ENCODE results near the gene PMPCA. TPM values are rescaled to one million over a fixed set of nuclear protein-coding genes. Genes with fewer than 3 reads are reported as not detected.

PMPCA gene
- total RNA-seq, 1 experiment from 2014 or later = 58.4 TPM

GRCh38 chr9:136465500-136466154 is 55.2 kb downstream of the PMPCA start:
- H3K9me3 ChIP-seq (replicated peaks) = no peaks in the 10 kb centered on the region
- no peak overlapping the region for H3K4me3 ChIP-seq
- DNase-seq (ENCODE audit: low read depth in 1 of 2, low spot score in 2 of 2) = no peak
- no peaks in the 10 kb centered on the region for H3K27me3 ChIP-seq (replicated peaks)
- H3K36me3 ChIP-seq = peaks cover 100% of the 10 kb centered on the region
- no peaks in the 10 kb centered on the region for H3K4me1 ChIP-seq (replicated peaks)
- H3K27ac ChIP-seq = no peak overlapping the region

DNA sequence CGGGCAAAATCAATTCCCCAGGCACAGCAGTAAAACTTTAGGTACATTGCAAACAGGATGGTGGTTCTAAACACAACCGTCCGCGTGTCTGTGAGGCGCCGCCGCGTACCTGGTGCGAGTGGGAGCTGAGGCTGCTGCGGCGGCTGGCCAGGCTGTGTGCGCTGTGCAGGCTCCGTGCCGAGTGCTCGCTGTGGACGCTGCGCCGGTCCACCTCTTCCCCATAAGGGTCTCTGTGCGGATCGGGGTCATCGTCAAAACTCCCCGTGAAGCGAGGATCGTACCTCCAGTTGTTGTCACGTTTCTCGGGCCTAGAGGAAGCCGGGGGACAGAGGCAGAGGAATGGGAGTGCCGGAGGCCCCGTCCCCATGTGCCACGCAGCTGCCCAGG is 55.7 kb downstream of the PMPCA start:
- Histone ChIP-seq H3K27me3 (replicated peaks) (no peaks in the 10 kb centered on the region), H3K27ac (no peak overlapping the region), H3K36me3 (peaks cover 100% of the 10 kb centered on the region), H3K9me3 (replicated peaks) (no peaks in the 10 kb centered on the region), H3K4me1 (replicated peaks) (no peaks in the 10 kb centered on the region), H3K4me3 (no peak overlapping the region)
- DNase-seq (ENCODE audit: low read depth in 1 of 2, low spot score in 2 of 2) = no peak

- peaks cover 100% of the 10 kb centered on the region for H3K36me3 ChIP-seq
- no peak for DNase-seq (ENCODE audit: low read depth in 1 of 2, low spot score in 2 of 2)
Measured at GRCh38 chr9:136467766-136468165, 57.3 kb downstream of the PMPCA start.

DNA sequence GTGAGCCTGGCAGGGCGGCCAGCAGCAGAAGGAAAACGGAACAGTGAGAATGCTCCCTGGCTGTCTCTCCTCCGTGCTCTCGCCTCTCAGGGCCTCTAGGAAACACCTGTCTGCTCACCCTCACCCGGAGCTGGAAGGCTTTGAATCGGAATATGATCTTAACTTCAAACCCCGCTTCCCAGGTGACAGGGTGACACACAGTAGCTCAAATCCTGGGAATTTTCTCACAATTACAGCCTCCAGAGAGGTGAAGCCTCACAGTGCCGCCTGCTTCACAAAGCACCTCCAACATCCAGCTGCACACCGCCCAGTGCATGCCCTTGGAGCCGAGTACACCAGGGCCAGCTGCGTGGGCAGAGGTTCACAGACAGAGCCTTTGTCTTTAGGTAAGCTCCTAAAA is 59.9 kb downstream of the PMPCA start:
- Histone ChIP-seq H3K36me3 (peaks cover 100% of the 10 kb centered on the region), H3K4me3 (no peak overlapping the region), H3K9me3 (replicated peaks) (no peaks in the 10 kb centered on the region), H3K27ac (no peak overlapping the region), H3K27me3 (replicated peaks) (no peaks in the 10 kb centered on the region), H3K4me1 (replicated peaks) (no peaks in the 10 kb centered on the region)
- no peak for DNase-seq (ENCODE audit: low read depth in 1 of 2, low spot score in 2 of 2)

More at GRCh38 chr9:136467766-136468165, 57.3 kb downstream of the PMPCA start:
- Histone ChIP-seq H3K9me3 (replicated peaks) (no peaks in the 10 kb centered on the region), H3K27me3 (replicated peaks) (no peaks in the 10 kb centered on the region), H3K4me1 (replicated peaks) (no peaks in the 10 kb centered on the region), H3K27ac (no peak overlapping the region), H3K4me3 (no peak overlapping the region)

- Histone ChIP-seq H3K36me3 (peaks cover 100% of the 10 kb centered on the region), H3K4me1 (replicated peaks) (no peaks in the 10 kb centered on the region), H3K4me3 (no peak overlapping the region), H3K27me3 (replicated peaks) (no peaks in the 10 kb centered on the region), H3K27ac (no peak overlapping the region), H3K9me3 (replicated peaks) (no peaks in the 10 kb centered on the region)
- no peak for DNase-seq (ENCODE audit: low read depth in 1 of 2, low spot score in 2 of 2)
Measured at GRCh38 chr9:136470792-136471469, 60.5 kb downstream of the PMPCA start.

DNA sequence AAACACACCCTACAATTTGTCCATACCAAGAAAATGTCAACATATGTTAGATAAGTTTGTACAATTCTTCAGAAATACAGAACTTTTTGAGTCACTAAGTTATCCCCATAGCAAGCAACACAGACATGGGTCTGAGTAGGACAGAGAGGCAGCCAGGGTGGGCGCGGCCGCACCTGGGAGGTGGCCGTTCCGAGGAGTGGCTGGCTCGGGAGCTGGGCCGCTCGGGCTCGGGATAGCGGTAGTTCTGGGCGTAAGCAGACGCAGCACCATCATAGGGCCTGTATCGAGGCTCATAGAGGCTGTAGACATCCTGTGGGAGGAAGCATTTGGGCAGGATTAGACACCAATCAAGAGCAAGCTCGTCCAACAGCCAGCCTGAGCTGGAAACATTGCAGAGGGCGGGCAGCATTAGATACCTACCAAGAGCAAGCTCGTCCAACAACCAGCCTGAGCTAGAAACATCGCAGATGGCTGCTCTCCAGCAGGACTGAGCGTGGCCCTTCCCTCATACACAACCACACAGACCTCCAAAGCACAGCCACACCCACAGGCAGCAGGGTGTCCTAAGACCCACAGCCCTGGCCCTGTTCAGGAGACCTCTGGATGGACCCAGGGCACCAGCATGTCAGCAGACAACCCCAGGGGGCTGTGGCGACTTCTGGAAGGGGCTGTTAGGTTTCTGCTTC is 61.5 kb downstream of the PMPCA start:
- Histone ChIP-seq H3K36me3 (peaks cover 100% of the 10 kb centered on the region), H3K4me1 (replicated peaks) (no peaks in the 10 kb centered on the region), H3K4me3 (no peak overlapping the region)

GRCh38 chr9:136472640-136473353 is 62.3 kb downstream of the PMPCA start:
- no peaks in the 10 kb centered on the region for H3K9me3 ChIP-seq (replicated peaks)
- peaks cover 100% of the 10 kb centered on the region for H3K36me3 ChIP-seq
- no peak overlapping the region for H3K4me3 ChIP-seq
- DNase-seq (ENCODE audit: low read depth in 1 of 2, low spot score in 2 of 2) = no peak
- no peaks in the 10 kb centered on the region for H3K4me1 ChIP-seq (replicated peaks)
- H3K27me3 ChIP-seq (replicated peaks) = no peaks in the 10 kb centered on the region
- no peak overlapping the region for H3K27ac ChIP-seq

More for the DNA sequence above, 61.5 kb downstream of the PMPCA start:
- H3K9me3 ChIP-seq (replicated peaks) = no peaks in the 10 kb centered on the region
- no peak for DNase-seq (ENCODE audit: low read depth in 1 of 2, low spot score in 2 of 2)
- H3K27ac ChIP-seq = no peak overlapping the region
- H3K27me3 ChIP-seq (replicated peaks) = no peaks in the 10 kb centered on the region

DNA sequence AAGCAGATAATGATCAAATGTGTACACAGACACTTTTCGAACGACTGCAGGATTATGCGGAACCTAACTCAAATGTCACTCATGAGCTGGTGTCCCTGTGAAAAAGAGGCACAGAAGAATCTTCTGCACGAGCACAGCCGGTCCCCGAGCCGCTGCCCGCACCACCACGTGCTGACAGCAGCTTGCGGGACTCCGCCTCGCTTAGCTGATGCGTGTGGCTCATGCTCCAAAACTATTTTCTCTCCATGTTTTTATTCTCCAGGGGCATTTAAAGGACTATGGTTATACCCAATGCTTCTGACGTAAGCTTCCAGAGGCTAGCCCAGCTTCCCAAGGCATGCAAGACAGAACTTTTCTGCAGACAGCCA is 62.9 kb downstream of the PMPCA start:
- DNase-seq (ENCODE audit: low read depth in 1 of 2, low spot score in 2 of 2) = no peak
- Histone ChIP-seq H3K36me3 (peaks cover 97% of the 10 kb centered on the region), H3K9me3 (replicated peaks) (no peaks in the 10 kb centered on the region)

More for the DNA sequence above, 62.9 kb downstream of the PMPCA start:
- Histone ChIP-seq H3K4me3 (no peak overlapping the region), H3K4me1 (replicated peaks) (no peaks in the 10 kb centered on the region), H3K27me3 (replicated peaks) (no peaks in the 10 kb centered on the region), H3K27ac (no peak overlapping the region)

Other genes with a start within 250 kb of the PMPCA start
- not detected in 2 replicates for gene LHX3, start 205.5 kb upstream of the PMPCA start, total RNA-seq (2014; rRNA removed; shearing (Covaris generic))
- gene QSOX2, start 164.8 kb upstream of the PMPCA start, total RNA-seq (2014; rRNA removed; shearing (Covaris generic)) = 19.3 and 22.0 TPM in 2 replicates
- not detected in 2 replicates for gene CCDC187, start 106.6 kb upstream of the PMPCA start, total RNA-seq (2014; rRNA removed; shearing (Covaris generic))
- gene GPSM1, start 83.1 kb upstream of the PMPCA start, total RNA-seq (2014; rRNA removed; shearing (Covaris generic)) = 63.0 and 90.4 TPM in 2 replicates
- gene DNLZ, start 46.9 kb upstream of the PMPCA start, total RNA-seq (2014; rRNA removed; shearing (Covaris generic)) = 43.0 and 79.2 TPM in 2 replicates
- 0.16 and 0.32 TPM in 2 replicates for gene CARD9, start 37.0 kb upstream of the PMPCA start, total RNA-seq (2014; rRNA removed; shearing (Covaris generic))
- gene SNAPC4, start 10.5 kb upstream of the PMPCA start, total RNA-seq (2014; rRNA removed; shearing (Covaris generic)) = 3.7 and 6.3 TPM in 2 replicates
- 25.3 and 34.8 TPM in 2 replicates for gene ENTR1, start within 50 bp of the PMPCA start, total RNA-seq (2014; rRNA removed; shearing (Covaris generic))
- 10.0 and 11.7 TPM in 2 replicates for gene INPP5E, start 29.2 kb downstream of the PMPCA start, total RNA-seq (2014; rRNA removed; shearing (Covaris generic))
- 14.9 and 15.4 TPM in 2 replicates for gene SEC16A, start 72.4 kb downstream of the PMPCA start, total RNA-seq (2014; rRNA removed; shearing (Covaris generic))
- 6.0 and 8.0 TPM in 2 replicates for gene NOTCH1, start 135.4 kb downstream of the PMPCA start, total RNA-seq (2014; rRNA removed; shearing (Covaris generic))